OCI-LY1 (cell line): ENCODE measurements around the gene PRR33.
A peak's percentile ranks its signal among the peaks of the same experiment; 100 is the strongest.

ENCODE experiments used
- H2AFZ ChIP-seq: fragments of 200-600 bp; sonication (generic), shearing (Covaris generic); 2 replicates; pipeline ENCODE4 v1.6.0; 2014; ENCODE audit warnings: antibody characterized with exemption, mild to moderate bottlenecking, low read length
- H3F3A ChIP-seq: fragments of 200-600 bp; sonication (generic), shearing (Covaris generic); 2 replicates; pipeline ENCODE4 v1.6.0; 2014; ENCODE audit warnings: mild to moderate bottlenecking, antibody characterized with exemption, low read length, moderate library complexity; ENCODE audit not compliant: insufficient read depth
- H3K27ac ChIP-seq: fragments of 200-600 bp; sonication (generic); 2 replicates; pipeline ENCODE4 v1.5.1; 2014; ENCODE audit warnings: low read length, mixed run types, mild to moderate bottlenecking, low read depth; ENCODE audit not compliant: poor library complexity, severe bottlenecking
- H3K27me3 ChIP-seq: fragments of 200-600 bp; sonication (generic); 2 replicates; pipeline ENCODE4 v1.6.0; 2014; ENCODE audit warnings: antibody characterized with exemption, mild to moderate bottlenecking, low read length, moderate library complexity; ENCODE audit not compliant: insufficient read depth
- H3K36me3 ChIP-seq: fragments of 200-600 bp; sonication (generic); 2 replicates; pipeline ENCODE4 v1.6.1; 2014; ENCODE audit warnings: mild to moderate bottlenecking, antibody characterized with exemption, low read length, moderate library complexity, mixed read lengths; ENCODE audit not compliant: insufficient read depth
- H3K4me1 ChIP-seq: fragments of 200-600 bp; sonication (generic); 2 replicates; pipeline ENCODE4 v1.5.1; 2014; ENCODE audit warnings: mild to moderate bottlenecking, low read length, moderate library complexity; ENCODE audit not compliant: insufficient read depth, severe bottlenecking
- H3K4me2 ChIP-seq: fragments of 200-600 bp; sonication (generic), shearing (Covaris generic); 2 replicates; pipeline ENCODE4 v1.6.1; 2014; ENCODE audit warnings: low read length
- H3K4me3 ChIP-seq: fragments of 200-600 bp; sonication (generic); 2 replicates; pipeline ENCODE4 v1.5.1; 2014; ENCODE audit warnings: low read length, low read depth, mild to moderate bottlenecking, mixed read lengths; ENCODE audit not compliant: poor library complexity, severe bottlenecking
- H3K79me2 ChIP-seq: fragments of 200-600 bp; shearing (Covaris generic); 2 replicates; pipeline ENCODE4 v1.6.1; 2016; ENCODE audit warnings: mixed run types, low read length, mixed read lengths; ENCODE audit not compliant: insufficient read depth
- H3K9ac ChIP-seq: fragments of 200-600 bp; sonication (generic), shearing (Covaris generic); 2 replicates; pipeline ENCODE4 v1.6.1; 2014; ENCODE audit warnings: mild to moderate bottlenecking, low read length, mixed read lengths
- H3K9me2 ChIP-seq: fragments of 200-600 bp; sonication (generic), shearing (Covaris generic); 2 replicates; pipeline ENCODE4 v1.6.1; 2014; ENCODE audit warnings: low read depth, mild to moderate bottlenecking, low read length, mixed read lengths
- H3K9me3 ChIP-seq: fragments of 200-600 bp; shearing (Covaris generic); 2 replicates; pipeline ENCODE4 v1.6.1; 2014; ENCODE audit warnings: low read length, mixed read lengths
- H4K20me1 ChIP-seq: fragments of 200-600 bp; sonication (generic), shearing (Covaris generic); 2 replicates; pipeline ENCODE4 v1.6.0; 2016; ENCODE audit warnings: mild to moderate bottlenecking, low read length; ENCODE audit not compliant: insufficient read depth
- CTCF ChIP-seq: fragments of 200-600 bp; sonication (generic), shearing (Covaris generic); IDR thresholded peaks from 2 replicates; pipeline ENCODE4 v1.5.1; 2017; ENCODE audit warnings: mild to moderate bottlenecking, antibody characterized with exemption, low read length, moderate library complexity, mixed read lengths
- EZH2 ChIP-seq: fragments of 200-600 bp; sonication (generic), shearing (Covaris generic); IDR thresholded peaks from 2 replicates; pipeline ENCODE4 v1.8.0; 2017; ENCODE audit warnings: borderline replicate concordance, mixed run types, mild to moderate bottlenecking, antibody characterized with exemption, low read length, moderate library complexity, mixed read lengths

The PRR33 gene

GRCh38 chr11:1854949-1855885 is 36.5 kb downstream of the PRR33 start:
- peak overlapping the region; percentile 83 for H3K4me2 ChIP-seq
- H3K9me2 ChIP-seq: no peaks in the 10 kb centered on the region
- peak overlapping the region; percentile 91; the same call in 1 of the 2 replicates for H3K9ac ChIP-seq
- no peak for TF ChIP-seq CTCF
- no peak for TF ChIP-seq EZH2
- no peak overlapping the region for H3K27ac ChIP-seq
- peak overlapping the region; percentile 74 for H3K4me3 ChIP-seq
- no peaks in the 10 kb centered on the region for H4K20me1 ChIP-seq
- H3K36me3 ChIP-seq: peaks cover 22% of the 10 kb centered on the region
- peaks cover 17% of the 10 kb centered on the region for H3K79me2 ChIP-seq
- H3K9me3 ChIP-seq: no peaks in the 10 kb centered on the region
- no peaks in the 10 kb centered on the region for H3F3A ChIP-seq
- no peak overlapping the region for H2AFZ ChIP-seq
- H3K4me1 ChIP-seq: peaks cover 47% of the 10 kb centered on the region
- H3K27me3 ChIP-seq: no peaks in the 10 kb centered on the region

GRCh38 chr11:1854132-1854948 is 37.4 kb downstream of the PRR33 start:
- H3K79me2 ChIP-seq: peaks cover 17% of the 10 kb centered on the region
- peak overlapping the region; percentile 83 for H3K4me2 ChIP-seq
- H3K4me3 ChIP-seq: peak overlapping the region; percentile 74
- H3K9me3 ChIP-seq: no peaks in the 10 kb centered on the region
- peaks cover 55% of the 10 kb centered on the region for H3K4me1 ChIP-seq
- peak overlapping the region; percentile 99 for H3K27ac ChIP-seq
- no peak overlapping the region for H2AFZ ChIP-seq
- H3K27me3 ChIP-seq: no peaks in the 10 kb centered on the region
- H4K20me1 ChIP-seq: no peaks in the 10 kb centered on the region
- H3K36me3 ChIP-seq: peaks cover 18% of the 10 kb centered on the region; the same call in 1 of the 2 replicates
- H3K9me2 ChIP-seq: no peaks in the 10 kb centered on the region
- peak overlapping the region; percentile 91 for H3K9ac ChIP-seq
- TF ChIP-seq CTCF: no peak
- TF ChIP-seq EZH2: no peak
- no peaks in the 10 kb centered on the region for H3F3A ChIP-seq

DNA sequence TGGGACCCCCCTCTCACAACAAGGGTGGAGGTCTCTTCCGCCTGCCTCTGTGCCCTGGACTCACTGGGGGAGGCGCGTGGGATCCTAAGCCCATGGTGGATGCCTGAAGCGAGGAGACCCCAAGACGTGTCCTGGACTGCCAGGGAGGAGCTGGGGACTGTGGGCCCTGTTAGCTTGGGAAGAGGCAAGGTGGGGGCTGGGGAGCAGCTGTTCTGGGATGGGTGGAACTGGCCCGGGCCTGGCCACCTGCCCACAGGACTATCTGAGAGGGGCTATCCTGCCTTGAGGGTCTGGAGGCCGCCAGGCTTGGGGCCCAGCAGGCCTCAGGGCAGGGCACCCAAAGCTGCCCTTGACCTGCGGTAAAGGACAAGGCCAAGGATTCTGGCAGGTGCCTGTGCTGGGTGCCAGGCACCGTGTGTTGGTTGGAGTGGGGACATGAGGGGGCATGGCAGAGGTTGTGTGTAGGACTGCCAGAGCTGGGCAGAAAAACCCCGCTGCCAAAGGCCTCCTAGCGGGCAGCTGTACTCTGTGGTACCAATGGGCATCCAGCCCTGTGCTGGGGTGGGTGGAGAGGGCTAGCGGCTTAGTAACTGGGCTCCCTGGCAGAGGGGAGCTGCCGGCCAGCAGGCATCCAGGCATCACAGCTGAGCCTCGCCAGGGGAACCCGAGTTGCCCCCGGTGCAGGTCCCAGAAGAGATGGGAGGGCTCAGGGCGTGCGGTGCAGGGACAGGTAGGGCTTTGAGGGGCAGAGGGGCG is 38.1 kb downstream of the PRR33 start:
- peak overlapping the region; percentile 83 for H3K4me2 ChIP-seq
- no peaks in the 10 kb centered on the region for H3K9me3 ChIP-seq
- peaks cover 55% of the 10 kb centered on the region for H3K4me1 ChIP-seq
- H2AFZ ChIP-seq: no peak overlapping the region
- no peaks in the 10 kb centered on the region for H4K20me1 ChIP-seq
- H3K27ac ChIP-seq: peak overlapping the region; percentile 99
- H3K4me3 ChIP-seq: peak overlapping the region; percentile 74
- no peaks in the 10 kb centered on the region for H3F3A ChIP-seq
- TF ChIP-seq CTCF (peak; percentile 19; the same call in 1 of the 2 replicates), EZH2 (no peak)
- peaks cover 17% of the 10 kb centered on the region for H3K79me2 ChIP-seq
- H3K36me3 ChIP-seq: peaks cover 12% of the 10 kb centered on the region; the same call in 1 of the 2 replicates
- no peaks in the 10 kb centered on the region for H3K9me2 ChIP-seq
- H3K27me3 ChIP-seq: no peaks in the 10 kb centered on the region
- H3K9ac ChIP-seq: peak overlapping the region; percentile 91
